ENCODE measurements around the gene SMTNL2. TPM values are rescaled to one million over a fixed set of nuclear protein-coding genes. Genes with fewer than 3 reads are reported as not detected.
"Not testable (repeated sequence)": the region's sequence is repeated elsewhere in the genome, so short reads cannot be mapped to it uniquely, and the experiment has no call there.

The SMTNL2 gene
- total RNA-seq, 1 experiment from 2014 or later: 39.3 TPM

DNA sequence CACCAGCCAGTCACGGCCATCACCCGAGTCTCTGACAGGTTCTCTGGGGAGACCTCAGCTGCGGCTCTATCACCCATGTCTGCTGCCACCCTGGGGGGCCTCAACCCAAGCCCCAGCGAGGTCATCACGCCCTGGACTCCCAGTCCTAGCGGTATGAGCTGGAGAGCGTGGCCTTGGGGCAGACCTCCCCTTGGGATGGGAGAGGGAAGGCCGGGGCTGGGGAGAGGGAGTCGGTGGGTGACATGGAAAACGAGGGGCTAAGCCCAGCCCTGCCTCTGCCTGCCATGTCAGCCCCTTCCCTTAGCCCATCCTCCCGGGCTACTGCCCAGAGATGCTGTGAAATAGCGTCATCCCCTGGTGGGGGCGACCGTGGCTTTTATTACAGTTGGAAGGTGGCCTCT lies 8.7 kb downstream of the SMTNL2 start:
- no TSS peak for BruUV-seq (replicated peaks)
- peaks cover 10% of the 10 kb centered on the region; the same call in 1 of the 2 replicates for H3K4me1 ChIP-seq
- H3K27me3 ChIP-seq (replicated peaks; ENCODE audit: control insufficient read depth, insufficient read depth, low read length): no peaks in the 10 kb centered on the region
- Mint-ChIP-seq H3K36me3 (ENCODE audit: insufficient read depth, unreplicated experiment) (peaks cover 20% of the 10 kb centered on the region), H3K4me3 (ENCODE audit: unreplicated experiment) (no peak overlapping the region), H3K4me1 (ENCODE audit: low read depth, unreplicated experiment) (peaks cover 14% of the 10 kb centered on the region), H3K27me3 (ENCODE audit: insufficient read depth, unreplicated experiment) (no peaks in the 10 kb centered on the region), H3K9me3 (ENCODE audit: unreplicated experiment) (no peaks in the 10 kb centered on the region), H3K27ac (ENCODE audit: unreplicated experiment) (no peak overlapping the region)
- no peak for TF ChIP-seq CTCF (IDR thresholded peaks at IDR 0.05; ENCODE audit: insufficient read depth in 1 of 2, low read depth in 1 of 2, low read length in 1 of 2, severe bottlenecking in 1 of 2, unreplicated experiment in 1 of 2)
- ChIA-PET CTCF (no interaction called here), POLR2A (interaction anchor here (0.5 kb wide), 1 partner anchor 18 kb away, joined by 3 read pairs; no protein-coding TSS in a partner anchor)
- no peaks in the 10 kb centered on the region for H3K36me3 ChIP-seq (ENCODE audit: control insufficient read depth, insufficient read depth, low read length)
- H3K4me3 ChIP-seq (ENCODE audit: low read depth, low read length): no peak overlapping the region
- no peaks in the 10 kb centered on the region for H3K9me3 ChIP-seq
- DNase-seq: no peak
- intact Hi-C loops (cut with micrococcal nuclease; ENCODE audit: unreplicated experiment): no loop called here

DNA sequence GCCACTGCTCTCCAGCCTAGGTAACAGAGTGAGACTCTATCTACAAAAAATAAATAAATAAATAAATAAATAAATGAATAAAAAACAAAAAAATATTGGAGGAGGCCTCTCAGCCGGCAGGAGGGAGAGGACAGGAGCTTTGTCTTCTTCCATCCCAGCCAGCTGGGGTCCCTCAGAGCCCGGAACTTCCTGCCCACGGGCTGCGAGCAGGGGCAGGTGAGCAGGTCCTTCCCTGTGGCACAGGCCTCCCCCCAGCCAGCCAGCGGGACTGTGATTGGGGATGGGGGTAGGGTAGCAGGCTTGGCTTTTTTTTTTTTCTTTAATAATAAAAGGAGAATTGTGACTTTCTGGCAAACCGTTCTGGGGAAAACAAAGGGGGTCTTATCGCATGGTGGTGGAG lies 10.1 kb downstream of the SMTNL2 start:
- Histone ChIP-seq H3K9me3 (no peaks in the 10 kb centered on the region), H3K4me3 (ENCODE audit: low read depth, low read length) (no peak overlapping the region), H3K27me3 (replicated peaks; ENCODE audit: control insufficient read depth, insufficient read depth, low read length) (no peaks in the 10 kb centered on the region), H3K4me1 (peaks cover 9% of the 10 kb centered on the region), H3K36me3 (ENCODE audit: control insufficient read depth, insufficient read depth, low read length) (no peaks in the 10 kb centered on the region)
- ChIA-PET CTCF (no interaction called here), POLR2A (interaction anchor here (1.0 kb wide), 1 partner anchor 16 kb away, joined by 4 read pairs; no protein-coding TSS in a partner anchor)
- Mint-ChIP-seq H3K9me3 (ENCODE audit: unreplicated experiment) (no peaks in the 10 kb centered on the region), H3K4me1 (ENCODE audit: low read depth, unreplicated experiment) (peaks cover 14% of the 10 kb centered on the region), H3K27ac (ENCODE audit: unreplicated experiment) (no peak overlapping the region), H3K27me3 (ENCODE audit: insufficient read depth, unreplicated experiment) (no peaks in the 10 kb centered on the region), H3K4me3 (ENCODE audit: unreplicated experiment) (no peak overlapping the region), H3K36me3 (ENCODE audit: insufficient read depth, unreplicated experiment) (peaks cover 21% of the 10 kb centered on the region)
- no TSS peak for BruUV-seq (replicated peaks)
- intact Hi-C loops (cut with micrococcal nuclease; ENCODE audit: unreplicated experiment): no loop called here
- TF ChIP-seq CTCF (IDR thresholded peaks at IDR 0.05; ENCODE audit: insufficient read depth in 1 of 2, low read depth in 1 of 2, low read length in 1 of 2, severe bottlenecking in 1 of 2, unreplicated experiment in 1 of 2): no peak
- DNase-seq: no peak

GRCh38 chr17:4594931-4595684 lies 10.8 kb downstream of the SMTNL2 start:
- BruUV-seq (replicated peaks): no TSS peak
- TF ChIP-seq CTCF (IDR thresholded peaks at IDR 0.05; ENCODE audit: insufficient read depth in 1 of 2, low read depth in 1 of 2, low read length in 1 of 2, severe bottlenecking in 1 of 2, unreplicated experiment in 1 of 2): no peak
- peak in 1 of 2 experiments; percentile 22 for DNase-seq
- H3K27ac Mint-ChIP-seq (ENCODE audit: unreplicated experiment): no peak overlapping the region
- H3K27me3 Mint-ChIP-seq (ENCODE audit: insufficient read depth, unreplicated experiment): no peaks in the 10 kb centered on the region
- no peak overlapping the region for H3K4me3 ChIP-seq (ENCODE audit: low read depth, low read length)
- no peaks in the 10 kb centered on the region for H3K36me3 ChIP-seq (ENCODE audit: control insufficient read depth, insufficient read depth, low read length)
- no peak overlapping the region for H3K4me3 Mint-ChIP-seq (ENCODE audit: unreplicated experiment)
- CTCF ChIA-PET: no interaction called here
- no peaks in the 10 kb centered on the region for H3K27me3 ChIP-seq (replicated peaks; ENCODE audit: control insufficient read depth, insufficient read depth, low read length)
- H3K9me3 ChIP-seq: no peaks in the 10 kb centered on the region
- intact Hi-C loops (cut with micrococcal nuclease; ENCODE audit: unreplicated experiment): no loop called here
- peaks cover 25% of the 10 kb centered on the region for H3K36me3 Mint-ChIP-seq (ENCODE audit: insufficient read depth, unreplicated experiment)
- POLR2A ChIA-PET: interaction anchor here (1.0 kb wide), 1 partner anchor 15 kb away, joined by 4 read pairs; no protein-coding TSS in a partner anchor
- H3K9me3 Mint-ChIP-seq (ENCODE audit: unreplicated experiment): no peaks in the 10 kb centered on the region
- peaks cover 15% of the 10 kb centered on the region for H3K4me1 Mint-ChIP-seq (ENCODE audit: low read depth, unreplicated experiment)
- H3K4me1 ChIP-seq: peaks cover 15% of the 10 kb centered on the region

DNA sequence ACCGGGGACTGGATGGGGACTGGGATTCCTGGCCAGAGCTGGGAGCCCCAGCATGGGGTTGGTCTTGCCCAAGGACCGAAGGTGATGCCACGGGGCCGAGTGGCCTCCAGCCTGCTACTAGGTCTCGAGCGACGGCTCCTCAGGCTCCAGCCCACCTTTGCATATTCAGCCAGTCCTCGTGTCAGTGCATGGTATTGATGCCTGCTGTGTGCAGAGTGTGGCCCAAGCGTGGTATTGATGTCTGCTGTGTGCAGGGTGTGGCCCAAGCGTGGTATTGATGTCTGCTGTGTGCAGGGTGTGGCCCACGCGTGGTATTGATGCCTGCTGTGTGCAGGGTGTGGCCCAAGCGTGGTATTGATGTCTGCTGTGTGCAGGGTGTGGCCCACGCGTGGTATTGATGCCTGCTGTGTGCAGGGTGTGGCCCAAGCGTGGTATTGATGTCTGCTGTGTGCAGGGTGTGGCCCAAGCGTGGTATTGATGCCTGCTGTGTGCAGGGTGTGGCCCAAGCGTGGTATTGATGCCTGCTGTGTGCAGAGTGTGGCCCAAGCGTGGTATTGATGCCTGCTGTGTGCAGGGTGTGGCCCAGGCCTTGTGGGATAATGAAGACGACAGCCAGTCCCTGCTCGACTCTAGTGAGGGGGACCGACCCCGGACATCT lies 11.5 kb downstream of the SMTNL2 start:
- H3K4me3 ChIP-seq (ENCODE audit: low read depth, low read length); H3K27me3 Mint-ChIP-seq (ENCODE audit: insufficient read depth, unreplicated experiment); H3K27me3 ChIP-seq (replicated peaks; ENCODE audit: control insufficient read depth, insufficient read depth, low read length); CTCF ChIA-PET; POLR2A ChIA-PET; H3K27ac Mint-ChIP-seq (ENCODE audit: unreplicated experiment); intact Hi-C loops (cut with micrococcal nuclease; ENCODE audit: unreplicated experiment); BruUV-seq (replicated peaks); DNase-seq; H3K9me3 Mint-ChIP-seq (ENCODE audit: unreplicated experiment); H3K9me3 ChIP-seq; H3K36me3 ChIP-seq (ENCODE audit: control insufficient read depth, insufficient read depth, low read length); H3K4me3 Mint-ChIP-seq (ENCODE audit: unreplicated experiment): not testable (repeated sequence)
- Mint-ChIP-seq H3K4me1 (ENCODE audit: low read depth, unreplicated experiment) (peaks cover 13% of the 10 kb centered on the region), H3K36me3 (ENCODE audit: insufficient read depth, unreplicated experiment) (peaks cover 26% of the 10 kb centered on the region)
- H3K4me1 ChIP-seq: peaks cover 22% of the 10 kb centered on the region
